OCI-LY3 (cell line): Measurements from ENCODE around the gene ACOX1.

Source experiments
- H2AFZ ChIP-seq: fragments of 200-600, 300-600 bp; shearing (Covaris generic); 2 replicates; pipeline ENCODE4 v1.6.0; 2014; ENCODE audit warnings: antibody characterized with exemption, low read depth, low read length
- H3K27ac ChIP-seq: fragments of 200-600, 300-600 bp; sonication (generic); 2 replicates; pipeline ENCODE4 v1.5.1; 2014; ENCODE audit warnings: mild to moderate bottlenecking, low read length, moderate library complexity, mixed read lengths
- H3K27me3 ChIP-seq: fragments of 200-600, 300-600 bp; sonication (generic); 2 replicates; pipeline ENCODE4 v1.6.1; 2014; ENCODE audit warnings: low read depth, low read length, mixed read lengths
- H3K36me3 ChIP-seq: fragments of 200-600, 300-600 bp; sonication (generic); replicated peaks from 2 replicates; pipeline ENCODE3; 2014; ENCODE audit warnings: low read depth, low read length, mixed read lengths
- H3K4me1 ChIP-seq: fragments of 300-600, 200-600 bp; sonication (generic); 2 replicates; pipeline ENCODE4 v1.6.1; 2014; ENCODE audit warnings: low read length, mixed read lengths
- H3K4me2 ChIP-seq: fragments of 200-600, 300-600 bp; sonication (generic); 2 replicates; pipeline ENCODE4 v1.6.1; 2014; ENCODE audit warnings: low read length, mixed read lengths
- H3K4me3 ChIP-seq: fragments of 300-600, 200-600 bp; sonication (generic); 2 replicates; pipeline ENCODE4 v1.5.1; 2014; ENCODE audit warnings: antibody characterized with exemption, mild to moderate bottlenecking, low read length, moderate library complexity
- H3K79me2 ChIP-seq: fragments of 300-600, 200-600 bp; shearing (Covaris generic); 2 replicates; pipeline ENCODE4 v1.6.1; 2014; ENCODE audit warnings: mild to moderate bottlenecking, low read length, mixed read lengths
- H3K9ac ChIP-seq: fragments of 300-600, 200-600 bp; shearing (Covaris generic); 2 replicates; pipeline ENCODE4 v1.6.0; 2014; ENCODE audit warnings: mild to moderate bottlenecking, low read length, moderate library complexity
- H3K9me3 ChIP-seq: fragments of 200-600, 300-600 bp; shearing (Covaris generic); 2 replicates; pipeline ENCODE4 v1.6.1; 2014; ENCODE audit warnings: low read length, mixed read lengths; ENCODE audit not compliant: insufficient read depth
- H4K20me1 ChIP-seq: fragments of 200-600, 300-600 bp; sonication (generic); 2 replicates; pipeline ENCODE4 v1.6.1; 2016; ENCODE audit warnings: low read length, mixed read lengths; ENCODE audit not compliant: insufficient read depth
- CTCF ChIP-seq: fragments of 200-600, 300-600 bp; sonication (generic); IDR thresholded peaks from 2 replicates; pipeline ENCODE4 v1.5.1; 2014; ENCODE audit warnings: antibody characterized with exemption, low read length, low read depth
- EZH2phosphoT487 ChIP-seq: fragments of 200-600 bp; shearing (Covaris generic); IDR thresholded peaks from 2 replicates; pipeline ENCODE4 v1.6.1; 2018; ENCODE audit warnings: antibody characterized with exemption, mixed run types, low read depth

Gene ACOX1

DNA sequence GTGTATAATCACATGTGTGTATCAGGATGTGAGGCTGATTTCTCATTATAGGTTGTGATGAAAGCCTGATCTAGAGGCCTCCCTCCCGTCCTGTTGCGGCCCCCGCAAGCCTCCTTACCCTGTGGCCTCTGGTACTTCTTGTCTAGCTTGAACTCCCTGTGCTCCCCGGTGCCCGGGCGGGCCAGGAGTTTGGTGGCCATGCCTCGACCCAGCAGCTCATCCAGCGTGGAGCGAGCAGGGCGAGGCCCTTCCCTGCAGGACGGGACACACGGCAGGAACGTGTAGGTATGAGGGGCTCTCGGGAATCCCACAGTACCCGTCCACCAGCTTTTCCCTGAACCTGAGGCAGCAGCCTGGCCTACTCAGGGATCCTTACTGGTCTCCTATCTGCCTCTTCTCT is 53.1 kb downstream of the ACOX1 start:
- H4K20me1 ChIP-seq, result no peaks in the 10 kb centered on the region
- H3K27ac ChIP-seq, result no peak overlapping the region
- H2AFZ ChIP-seq, result no peak overlapping the region
- H3K9me3 ChIP-seq, result no peaks in the 10 kb centered on the region
- H3K36me3 ChIP-seq, result no peaks in the 10 kb centered on the region
- no peaks in the 10 kb centered on the region for H3K27me3 ChIP-seq
- TF ChIP-seq EZH2phosphoT487, result no peak
- no peak for TF ChIP-seq CTCF
- H3K4me2 ChIP-seq, result no peak overlapping the region
- no peaks in the 10 kb centered on the region for H3K79me2 ChIP-seq
- H3K9ac ChIP-seq, result no peak overlapping the region
- H3K4me3 ChIP-seq, result no peak overlapping the region
- H3K4me1 ChIP-seq, result no peaks in the 10 kb centered on the region

DNA sequence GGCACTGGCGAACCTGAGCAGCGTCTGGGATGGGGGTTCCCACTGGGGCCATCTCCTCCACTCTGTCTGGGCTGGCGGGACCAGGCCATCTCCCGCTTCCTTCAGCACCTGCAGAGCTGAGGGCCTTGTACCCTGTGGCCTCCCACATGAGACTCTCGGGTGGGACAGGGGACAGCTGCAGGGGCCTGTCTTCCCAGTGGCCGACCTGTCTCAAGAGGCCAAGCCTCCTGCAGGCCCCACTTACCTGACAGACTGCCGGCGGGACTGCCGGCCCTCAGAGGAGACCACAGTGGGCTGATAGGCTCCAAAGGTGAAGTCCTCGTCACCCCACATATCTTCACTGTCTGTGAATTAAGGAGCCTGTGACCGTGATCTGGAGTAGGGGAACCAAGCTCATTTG is 53.9 kb downstream of the ACOX1 start:
- H2AFZ ChIP-seq, result no peak overlapping the region
- TF ChIP-seq EZH2phosphoT487, result no peak
- TF ChIP-seq CTCF, result no peak
- no peak overlapping the region for H3K27ac ChIP-seq
- H4K20me1 ChIP-seq, result no peaks in the 10 kb centered on the region
- H3K36me3 ChIP-seq, result no peaks in the 10 kb centered on the region
- H3K4me2 ChIP-seq, result no peak overlapping the region
- no peak overlapping the region for H3K4me3 ChIP-seq
- no peak overlapping the region for H3K9ac ChIP-seq
- no peaks in the 10 kb centered on the region for H3K79me2 ChIP-seq
- H3K27me3 ChIP-seq, result no peaks in the 10 kb centered on the region
- H3K9me3 ChIP-seq, result no peaks in the 10 kb centered on the region
- H3K4me1 ChIP-seq, result no peaks in the 10 kb centered on the region

DNA sequence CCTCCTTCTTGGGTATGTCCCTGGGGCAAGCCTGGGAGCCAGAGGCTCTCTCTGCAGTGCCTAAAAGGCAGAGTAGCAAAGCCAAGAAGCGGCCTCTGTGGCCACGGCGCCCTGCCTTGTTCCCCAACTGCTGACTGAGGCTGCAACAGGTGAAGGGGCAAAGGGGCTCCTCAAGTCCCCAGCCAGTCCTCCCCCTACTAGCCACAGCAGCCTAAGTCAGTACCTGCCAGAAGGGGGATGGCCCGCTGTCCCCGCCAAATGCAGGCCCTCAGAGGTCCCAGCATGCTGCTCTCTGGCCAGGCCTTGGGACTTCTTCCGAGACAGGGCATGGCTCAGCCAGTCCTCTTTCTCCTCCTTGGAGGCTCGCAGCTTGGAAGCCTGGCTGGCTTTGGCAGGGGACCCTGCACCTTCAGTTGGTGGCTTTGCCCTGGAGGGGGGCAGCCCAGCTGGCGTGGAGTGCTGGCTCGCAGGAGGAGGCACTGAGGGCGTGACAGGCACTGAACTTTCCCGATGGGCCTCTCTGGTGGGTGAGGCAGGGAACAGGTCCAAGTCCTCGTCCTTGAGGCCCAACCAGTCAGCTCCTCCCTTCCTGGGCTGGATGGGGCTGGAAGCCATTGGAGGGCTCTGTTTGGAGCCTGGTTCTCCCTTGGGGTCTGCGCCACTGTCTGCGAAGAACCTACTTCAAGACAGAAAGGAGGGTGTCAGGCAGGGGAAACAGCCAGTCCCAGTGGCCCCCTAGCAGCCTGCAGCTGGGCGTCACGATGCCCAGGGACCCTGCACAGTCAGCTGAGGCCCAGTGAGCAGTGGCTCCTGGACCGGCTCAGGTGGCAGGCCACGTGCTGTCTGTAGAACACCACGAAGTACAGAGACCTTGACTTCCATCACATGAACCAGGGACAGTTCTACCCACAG is 55.7 kb downstream of the ACOX1 start:
- no peaks in the 10 kb centered on the region for H3K36me3 ChIP-seq
- no peak overlapping the region for H3K27ac ChIP-seq
- no peaks in the 10 kb centered on the region for H3K4me1 ChIP-seq
- no peaks in the 10 kb centered on the region for H3K27me3 ChIP-seq
- H4K20me1 ChIP-seq, result no peaks in the 10 kb centered on the region
- no peak overlapping the region for H2AFZ ChIP-seq
- no peak overlapping the region for H3K4me3 ChIP-seq
- H3K79me2 ChIP-seq, result no peaks in the 10 kb centered on the region
- no peak for TF ChIP-seq EZH2phosphoT487
- no peak for TF ChIP-seq CTCF
- no peaks in the 10 kb centered on the region for H3K9me3 ChIP-seq
- no peak overlapping the region for H3K9ac ChIP-seq
- H3K4me2 ChIP-seq, result no peak overlapping the region

DNA sequence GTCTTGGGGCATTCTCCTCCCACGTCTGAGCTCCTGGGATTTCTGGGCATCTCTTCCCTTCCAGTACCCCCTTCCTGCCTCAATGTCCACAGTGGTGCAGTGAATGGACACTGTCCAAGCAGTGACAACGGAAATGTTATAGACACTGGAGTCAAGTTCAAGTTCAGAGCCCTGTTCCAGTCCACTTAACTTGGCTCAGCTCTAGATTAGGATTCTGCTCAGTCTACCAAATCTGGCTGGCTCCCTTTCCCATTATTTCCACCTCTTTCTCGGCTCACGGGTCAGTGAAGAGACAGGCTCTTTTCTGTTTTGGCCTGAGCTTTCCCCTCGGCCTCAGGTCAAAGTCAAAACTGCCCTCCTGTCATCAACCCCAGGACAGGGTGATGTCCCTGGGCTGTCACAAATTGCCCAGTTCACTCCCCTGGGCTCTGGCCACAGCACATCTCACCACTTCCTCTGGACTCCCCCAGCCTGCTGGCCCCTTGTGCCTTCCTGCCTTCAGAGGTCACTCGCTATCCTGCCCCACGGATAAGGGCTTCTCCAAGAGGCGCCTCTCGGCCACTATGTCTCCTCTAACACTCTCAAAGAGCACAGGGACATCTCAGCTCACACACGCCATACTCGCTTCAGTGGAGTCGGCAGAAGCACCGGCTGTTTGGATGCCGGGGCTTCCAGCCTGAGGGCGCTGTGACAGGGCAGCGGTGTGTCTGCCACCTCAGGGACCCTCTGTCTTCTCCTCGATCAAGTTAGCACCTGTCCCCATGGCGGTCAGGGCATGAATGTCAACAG is 56.6 kb downstream of the ACOX1 start:
- H3K4me2 ChIP-seq, result no peak overlapping the region
- H3K4me1 ChIP-seq, result no peaks in the 10 kb centered on the region
- TF ChIP-seq CTCF (no peak), EZH2phosphoT487 (no peak)
- no peaks in the 10 kb centered on the region for H4K20me1 ChIP-seq
- no peaks in the 10 kb centered on the region for H3K27me3 ChIP-seq
- H3K79me2 ChIP-seq, result no peaks in the 10 kb centered on the region
- no peak overlapping the region for H3K9ac ChIP-seq
- H3K36me3 ChIP-seq, result no peaks in the 10 kb centered on the region
- H3K9me3 ChIP-seq, result no peaks in the 10 kb centered on the region
- no peak overlapping the region for H2AFZ ChIP-seq
- no peak overlapping the region for H3K27ac ChIP-seq
- H3K4me3 ChIP-seq, result no peak overlapping the region
